Measurements from ENCODE around the gene BCAS3.
"Not testable (repeated sequence)": the region's sequence is repeated elsewhere in the genome, so short reads cannot be mapped to it uniquely, and the experiment has no call there.

Gene BCAS3

DNA sequence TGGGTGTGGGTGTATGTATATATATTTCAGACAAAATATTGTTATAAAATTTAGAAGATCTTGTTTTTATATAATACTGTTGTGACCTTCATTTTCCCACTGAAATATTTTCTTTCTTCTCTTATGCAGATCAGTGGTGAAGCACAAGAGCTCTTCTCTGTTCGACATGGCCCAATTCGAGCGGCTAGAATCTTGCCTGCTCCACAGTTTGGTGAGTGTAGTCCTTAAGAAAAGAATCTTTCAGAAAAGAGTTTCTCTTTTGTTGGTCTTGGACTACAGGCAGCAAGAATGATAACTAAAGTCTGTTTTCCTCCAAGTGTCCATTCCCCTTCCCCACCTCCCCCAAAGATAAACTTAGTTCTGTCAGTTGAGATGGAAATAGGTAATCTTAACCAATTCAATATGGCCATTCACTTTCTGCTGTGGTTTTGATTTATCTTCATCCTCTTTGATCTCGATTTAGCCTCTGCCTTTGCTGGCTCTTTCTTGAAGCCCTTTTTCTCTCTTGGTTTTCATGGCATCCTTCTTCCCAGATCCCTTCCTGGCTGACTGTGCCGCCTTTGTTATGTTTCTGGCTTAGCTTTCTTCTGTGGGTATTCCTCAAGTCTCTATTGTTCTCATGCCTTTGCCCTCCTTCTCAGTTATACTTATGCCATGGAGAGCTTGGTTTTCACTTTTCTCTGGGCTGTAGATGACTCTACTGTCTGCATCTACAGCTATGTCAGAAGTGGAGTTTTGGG is 69.6 kb downstream of the BCAS3 start:
- ATAC-seq = no peak

DNA sequence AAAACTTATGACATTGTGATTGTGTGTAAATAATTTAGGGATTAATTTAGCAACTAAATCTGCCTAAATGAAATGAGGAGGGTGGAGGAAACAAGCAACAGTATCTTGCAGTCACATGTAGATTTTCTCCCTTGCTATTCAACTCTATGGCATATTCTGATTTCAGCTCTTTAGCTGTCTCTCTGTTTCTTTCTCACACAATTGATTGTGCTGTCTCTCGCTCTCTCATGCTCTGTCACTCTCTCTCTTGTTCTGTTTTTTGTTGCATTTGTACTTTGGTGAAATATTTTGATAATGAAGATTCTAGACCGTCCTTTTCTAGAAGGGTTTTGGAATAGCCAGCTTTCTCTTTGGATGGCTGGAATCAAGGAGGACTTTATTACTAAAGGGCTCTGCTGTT is 70.6 kb downstream of the BCAS3 start:
- no peak for ATAC-seq

DNA sequence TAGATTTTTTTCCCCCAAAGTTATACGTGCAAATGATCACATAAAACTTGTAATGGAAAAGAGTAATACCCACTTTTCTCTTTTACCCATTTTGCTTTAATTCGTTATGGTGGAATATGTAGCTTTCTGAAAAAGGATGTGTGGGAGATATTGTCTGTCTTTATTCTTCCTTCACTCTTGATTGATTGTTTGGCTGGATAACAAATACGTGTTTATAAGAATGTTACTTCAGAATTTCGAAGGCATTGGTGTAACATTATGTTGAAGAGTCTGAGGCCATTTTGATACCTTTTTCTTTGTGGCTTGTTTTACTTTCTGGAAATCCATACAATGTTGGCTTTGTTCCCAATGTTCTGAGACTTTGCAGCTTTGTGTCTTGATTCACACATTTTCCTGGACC is 71.4 kb downstream of the BCAS3 start:
- ATAC-seq = no peak

DNA sequence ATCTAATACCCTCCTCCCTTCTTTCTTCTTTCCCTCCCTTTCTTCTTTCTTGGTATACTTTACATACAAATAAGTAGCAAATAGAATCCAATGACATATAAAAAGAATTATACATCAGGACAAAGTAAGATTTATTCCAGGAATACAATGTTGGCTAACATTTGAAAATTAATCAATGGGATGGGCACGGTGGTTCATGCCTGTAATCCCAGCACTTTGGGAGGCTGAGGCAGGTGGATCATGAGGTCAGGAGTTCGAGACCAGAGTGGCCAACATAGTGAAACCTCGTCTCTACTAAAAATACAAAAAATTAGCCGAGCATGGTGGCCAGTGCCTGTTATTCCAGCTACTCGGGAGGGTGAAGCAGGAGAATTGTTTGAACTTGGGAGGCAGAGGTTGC is 72.1 kb downstream of the BCAS3 start:
- ATAC-seq = no peak

DNA sequence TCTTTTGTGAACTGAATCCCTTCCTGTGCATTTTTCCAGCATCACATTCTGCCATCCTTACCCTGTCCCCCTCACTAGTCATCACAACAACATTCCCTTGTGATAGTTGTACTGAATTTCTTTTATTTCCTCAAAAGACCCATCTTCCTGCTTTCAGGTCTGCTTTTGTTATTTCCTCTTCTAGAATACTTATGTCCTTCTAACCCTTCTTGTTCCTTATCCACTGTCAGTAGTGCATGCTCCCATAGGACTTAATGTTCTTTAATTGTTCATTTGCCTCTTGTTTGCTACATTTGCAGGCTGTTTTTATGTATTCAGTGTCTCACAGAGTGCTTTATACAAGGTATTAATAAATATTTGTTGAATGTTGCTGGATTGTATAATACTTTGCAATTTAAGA is 73.0 kb downstream of the BCAS3 start:
- ATAC-seq = no peak

DNA sequence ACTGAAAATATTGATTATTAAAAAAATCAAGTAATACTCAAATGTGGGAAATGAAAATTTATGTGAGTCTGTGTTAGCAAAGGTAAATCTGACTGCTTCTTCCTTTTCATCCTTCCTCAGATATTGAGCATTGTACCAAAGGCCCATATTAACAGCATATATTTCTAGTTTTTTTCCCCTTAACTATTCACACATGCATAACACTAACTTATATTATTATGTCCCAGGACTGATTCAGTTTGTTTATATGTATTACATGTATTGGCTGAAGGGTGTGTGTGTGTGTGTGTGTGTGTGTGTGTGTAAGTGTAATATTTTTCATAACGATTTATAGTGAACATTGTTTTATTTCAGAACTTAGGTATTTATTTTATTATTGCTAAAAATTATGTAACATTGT is 74.2 kb downstream of the BCAS3 start:
- ATAC-seq = no peak

DNA sequence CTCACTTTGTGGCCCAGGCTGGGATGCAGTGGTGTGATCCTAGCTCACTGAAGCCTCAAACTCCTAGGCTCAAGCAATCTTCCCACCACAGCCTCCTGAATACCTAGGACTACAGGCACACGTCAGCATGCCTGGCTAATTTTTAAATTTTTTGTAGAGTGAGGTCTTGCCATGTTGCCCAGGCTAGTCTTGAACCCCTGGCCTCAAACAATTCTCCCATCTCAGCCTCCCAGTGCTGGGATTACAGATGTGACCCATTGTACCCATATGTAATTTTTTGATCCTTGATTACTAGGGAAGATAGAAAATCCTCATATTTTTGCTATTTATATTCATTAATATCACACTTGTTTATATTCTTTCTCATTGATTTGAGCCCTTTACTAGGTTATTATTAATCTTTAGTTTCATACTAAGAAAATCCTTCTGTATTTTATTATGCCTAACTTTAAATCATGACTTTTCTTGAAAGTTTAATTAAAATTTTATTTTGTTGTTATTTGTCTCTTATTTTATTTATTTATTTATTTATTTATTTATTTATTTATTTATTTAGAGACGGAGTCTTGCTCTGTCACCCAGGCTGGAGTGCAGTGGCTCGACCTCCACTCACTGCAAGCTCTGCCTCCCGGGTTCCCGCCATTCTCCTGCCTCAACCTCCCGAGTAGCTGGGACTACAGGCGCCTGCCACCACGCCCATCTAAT is 75.4 kb downstream of the BCAS3 start:
- no peak for ATAC-seq

DNA sequence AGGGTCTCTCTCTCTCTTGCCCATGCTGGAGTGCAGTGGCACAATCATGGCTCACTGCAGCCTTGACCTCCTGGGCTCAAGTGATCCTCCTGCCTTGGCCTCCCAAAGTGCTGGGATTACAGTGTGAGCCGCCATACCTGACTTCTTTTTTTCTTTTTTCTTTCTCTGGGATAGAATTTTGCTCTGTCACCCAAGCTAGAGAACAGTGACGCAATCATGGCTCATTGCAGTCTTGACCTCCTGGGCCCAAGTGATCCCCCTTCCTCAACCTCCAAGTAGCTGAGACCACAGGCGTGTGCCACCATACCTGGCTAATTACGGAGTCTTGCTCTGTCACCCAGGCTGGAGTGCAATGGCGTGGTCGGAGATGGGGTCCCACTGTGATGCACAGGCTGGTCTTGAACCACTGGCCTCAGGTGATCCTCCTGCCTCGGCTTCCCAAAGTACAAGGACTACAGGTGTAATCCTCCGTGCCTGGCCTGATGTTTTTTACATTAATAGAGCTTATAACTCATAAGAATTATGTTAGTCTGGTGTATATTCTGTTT is 76.5 kb downstream of the BCAS3 start:
- ATAC-seq = no peak

DNA sequence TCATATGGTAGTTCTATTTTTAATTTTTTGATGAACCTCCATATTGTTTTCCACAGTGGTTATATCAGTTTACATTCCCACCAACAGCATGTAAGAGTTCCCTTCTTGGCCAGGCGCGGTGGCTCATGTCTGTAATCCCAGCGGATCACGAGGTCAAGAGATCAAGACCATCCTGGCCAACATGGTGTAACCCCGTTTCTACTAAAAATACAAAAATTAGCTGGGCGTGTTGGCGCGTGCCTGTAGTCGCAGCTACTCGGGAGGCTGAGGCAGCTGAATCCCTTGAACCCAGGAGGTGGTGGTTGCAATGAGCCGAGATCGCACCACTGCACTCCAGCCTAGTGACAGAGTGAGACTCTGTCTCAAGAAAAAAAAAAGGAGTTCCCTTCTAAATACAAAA is 79.1 kb downstream of the BCAS3 start:
- ATAC-seq = not testable (repeated sequence)

DNA sequence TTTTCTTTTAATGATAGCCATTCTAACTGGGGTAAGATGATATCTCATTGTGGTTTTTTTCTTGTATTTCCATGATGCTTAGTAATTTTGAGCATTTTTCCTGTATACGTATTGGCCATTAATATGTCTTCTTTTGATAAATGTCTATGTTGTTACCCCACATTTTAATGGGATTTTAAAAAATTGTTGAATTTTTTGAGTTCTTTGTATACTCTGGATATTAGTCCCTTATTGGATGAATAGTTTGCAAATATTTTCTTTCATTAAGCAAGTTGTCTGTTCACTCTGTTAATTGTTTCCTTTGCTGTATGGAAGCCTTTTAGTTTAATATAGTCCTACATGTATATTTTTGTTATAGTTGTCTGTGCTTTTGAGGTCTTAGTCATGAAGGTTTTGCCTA is 79.8 kb downstream of the BCAS3 start:
- ATAC-seq = no peak

DNA sequence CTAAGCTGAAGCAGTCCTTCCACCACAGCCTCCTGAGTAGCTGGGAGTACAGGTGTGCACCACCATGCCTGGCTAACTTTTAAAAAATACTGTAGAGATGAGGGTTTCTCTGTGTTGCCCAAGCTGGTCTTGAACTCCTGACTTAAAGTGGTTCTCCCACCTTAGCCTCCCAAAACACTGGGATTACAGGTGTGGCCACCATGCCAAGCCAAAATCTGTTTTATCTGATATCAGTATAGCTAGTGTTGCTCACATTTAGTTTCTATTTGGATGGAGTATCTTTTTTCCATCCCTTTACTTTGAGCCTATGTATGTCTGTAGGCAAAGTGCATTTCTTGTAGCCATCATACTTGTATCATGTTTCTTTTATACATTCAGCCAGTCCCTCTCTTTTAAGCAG is 82.1 kb downstream of the BCAS3 start:
- no peak for ATAC-seq

DNA sequence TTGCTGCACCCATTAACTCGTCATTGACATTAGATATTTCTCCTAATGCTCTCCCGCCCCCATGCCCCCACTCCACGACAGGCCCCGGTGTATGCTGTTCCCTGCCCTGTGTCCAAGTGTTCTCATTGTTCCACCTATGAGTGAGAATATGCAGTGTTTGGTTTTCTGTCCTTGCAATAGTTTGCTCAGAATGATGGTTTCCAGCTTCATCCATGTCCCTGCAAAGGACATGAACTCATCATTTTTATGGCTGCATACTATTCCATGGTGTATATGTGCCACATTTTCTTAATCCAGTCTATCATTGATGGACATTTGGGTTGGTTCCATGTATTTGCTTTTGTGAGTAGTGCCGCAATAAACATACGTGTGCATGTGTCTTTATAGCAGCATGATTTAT is 83.7 kb downstream of the BCAS3 start:
- ATAC-seq = not testable (repeated sequence)

DNA sequence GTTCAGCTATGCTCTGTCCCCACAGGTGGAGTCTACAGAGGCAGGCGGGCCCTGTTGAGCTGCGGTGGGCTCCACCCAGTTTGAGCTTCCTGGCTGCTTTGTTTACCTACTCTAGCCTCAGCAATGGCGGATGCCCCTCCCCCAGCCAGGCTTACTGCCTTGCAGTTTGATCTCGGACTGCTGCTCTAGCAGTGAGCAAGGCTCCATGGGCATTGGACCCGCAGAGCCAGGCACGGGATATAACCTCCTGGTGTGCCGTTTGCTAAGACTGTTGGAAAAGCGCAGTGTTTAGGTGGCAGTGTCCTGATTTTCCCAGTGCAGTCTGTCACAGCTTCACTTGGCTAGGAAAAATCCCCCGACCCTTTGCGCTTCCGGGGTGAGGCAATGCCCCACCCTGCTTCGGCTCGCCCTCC is 89.1 kb downstream of the BCAS3 start:
- no peak for ATAC-seq

DNA sequence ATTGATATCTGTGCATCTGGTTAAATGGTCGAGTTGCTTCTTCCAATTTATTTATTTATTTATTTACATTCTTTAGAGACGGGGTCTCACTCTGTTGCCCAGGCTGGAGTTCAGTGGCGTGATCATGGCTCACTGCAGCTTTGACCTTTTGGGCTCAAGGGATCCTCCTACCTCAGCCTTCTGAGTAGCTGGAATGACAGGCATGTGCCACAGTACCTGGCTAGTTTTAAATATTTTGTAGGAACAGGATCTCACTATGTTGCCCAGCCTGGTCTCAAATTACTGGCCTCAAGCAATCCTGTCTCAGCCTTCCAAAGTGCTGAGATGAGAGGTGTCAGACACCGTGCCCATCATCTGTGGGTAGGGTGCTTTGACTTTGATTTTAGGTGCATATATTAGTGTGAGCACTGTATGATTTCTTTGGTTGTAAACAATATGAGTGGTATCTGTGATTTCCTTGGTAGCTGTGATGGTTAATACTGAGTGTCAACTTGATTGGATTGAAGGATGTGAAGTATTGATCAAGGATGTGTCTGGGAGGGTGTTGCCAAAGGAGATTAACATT is 90.2 kb downstream of the BCAS3 start:
- ATAC-seq = no peak

DNA sequence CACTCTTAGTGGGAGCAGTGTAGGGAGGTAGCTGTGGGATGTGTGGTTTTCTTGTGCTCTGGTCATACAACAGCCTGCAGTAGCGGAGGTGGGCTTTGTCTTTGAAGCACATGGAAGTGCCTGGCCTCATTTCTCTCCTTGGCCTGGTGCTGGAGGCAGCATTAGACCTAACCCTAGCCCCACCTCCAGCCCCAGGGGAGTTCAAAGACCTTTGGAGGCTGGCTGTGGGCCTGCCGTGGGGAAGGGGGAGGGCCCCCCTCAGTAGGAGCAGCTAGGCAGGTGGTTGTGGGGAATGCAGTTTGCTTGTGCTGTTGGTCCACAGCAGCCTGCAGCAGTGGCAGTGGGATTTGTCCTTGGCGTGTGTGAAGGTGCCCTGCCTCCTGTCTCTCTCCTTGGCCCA is 91.7 kb downstream of the BCAS3 start:
- no peak for ATAC-seq

DNA sequence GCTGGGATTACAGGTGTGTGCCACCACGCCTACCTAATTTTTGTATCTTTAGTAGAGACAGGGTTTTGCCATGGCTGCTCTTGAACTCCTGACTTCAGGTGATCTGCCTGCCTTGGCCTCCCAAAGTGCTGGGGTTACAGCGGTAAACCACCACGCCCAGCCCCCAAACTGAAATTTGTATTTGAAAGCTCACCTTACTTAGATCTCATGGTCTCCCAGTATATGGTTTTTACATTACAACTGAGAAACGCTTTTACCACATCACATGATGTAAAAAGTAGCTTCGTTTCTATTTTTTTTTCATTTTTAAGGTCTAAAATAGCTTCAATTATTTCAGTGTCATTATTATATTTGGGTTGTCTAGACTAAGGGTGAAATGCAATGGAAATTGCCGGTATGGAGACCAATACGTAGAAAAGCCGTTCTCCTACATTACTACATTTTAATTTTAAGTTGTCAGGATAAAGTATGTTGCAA is 93.3 kb downstream of the BCAS3 start:
- ATAC-seq = no peak

DNA sequence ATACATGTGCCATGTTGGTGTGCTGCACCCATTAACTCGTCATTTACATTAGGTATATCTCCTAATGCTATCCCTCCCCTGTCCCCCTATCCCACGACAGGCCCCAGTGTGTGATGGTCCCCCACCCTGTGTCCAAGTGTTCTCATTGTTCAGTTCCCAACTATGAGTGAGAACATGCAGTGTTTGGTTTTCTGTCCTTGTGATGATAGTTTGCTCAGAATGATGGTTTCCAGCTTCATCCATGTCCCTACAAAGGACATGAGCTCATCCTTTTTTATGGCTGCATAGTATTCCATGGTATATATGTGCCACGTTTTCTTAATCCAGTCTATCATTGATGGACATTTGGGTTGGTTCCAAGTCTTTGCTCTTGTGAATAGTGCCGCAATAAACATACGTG is 94.0 kb downstream of the BCAS3 start:
- not testable (repeated sequence) for ATAC-seq

DNA sequence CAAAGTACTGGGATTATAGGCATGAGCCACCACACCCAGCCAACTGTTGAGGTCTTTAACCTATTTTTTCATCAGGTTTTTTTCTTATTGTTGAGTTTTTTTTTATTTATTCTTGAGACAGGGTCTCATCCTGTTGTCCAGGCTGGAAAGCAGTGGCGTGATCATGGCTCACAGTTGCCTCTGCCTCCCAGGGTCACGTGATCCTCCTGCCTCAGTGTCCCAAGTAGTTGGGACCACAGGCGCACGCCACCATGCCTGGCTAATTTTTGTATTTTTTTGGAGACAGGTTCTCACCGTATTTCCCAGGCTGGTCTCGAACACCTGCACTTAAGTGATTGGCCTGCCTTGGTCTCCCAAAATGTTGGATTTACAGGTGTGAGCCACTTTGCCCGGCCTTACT is 95.9 kb downstream of the BCAS3 start:
- ATAC-seq = no peak

DNA sequence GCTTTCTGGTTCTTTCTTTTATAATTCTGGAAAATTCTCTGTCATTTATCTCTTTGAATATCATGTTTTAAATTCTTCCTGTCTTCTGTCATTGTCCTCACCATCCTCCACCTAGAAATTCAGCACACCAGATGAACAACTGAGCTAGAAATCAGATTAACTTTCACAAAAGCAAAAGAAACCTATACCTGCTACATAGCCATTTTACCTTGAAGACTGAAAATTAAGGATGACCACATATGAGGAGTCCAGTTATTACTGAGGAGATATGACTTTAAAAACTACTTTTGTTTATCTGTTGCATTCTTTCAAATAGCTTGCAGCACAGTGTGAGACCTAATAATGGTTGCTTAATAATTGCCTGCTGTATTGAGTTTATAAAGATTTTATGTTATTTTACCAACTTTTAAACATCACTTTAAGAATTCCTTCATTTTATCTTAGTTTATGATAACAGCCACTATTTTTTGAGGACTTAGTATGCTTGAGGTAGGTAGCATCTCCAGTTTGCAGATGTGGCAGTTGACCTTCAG is 104.3 kb downstream of the BCAS3 start:
- ATAC-seq = no peak

DNA sequence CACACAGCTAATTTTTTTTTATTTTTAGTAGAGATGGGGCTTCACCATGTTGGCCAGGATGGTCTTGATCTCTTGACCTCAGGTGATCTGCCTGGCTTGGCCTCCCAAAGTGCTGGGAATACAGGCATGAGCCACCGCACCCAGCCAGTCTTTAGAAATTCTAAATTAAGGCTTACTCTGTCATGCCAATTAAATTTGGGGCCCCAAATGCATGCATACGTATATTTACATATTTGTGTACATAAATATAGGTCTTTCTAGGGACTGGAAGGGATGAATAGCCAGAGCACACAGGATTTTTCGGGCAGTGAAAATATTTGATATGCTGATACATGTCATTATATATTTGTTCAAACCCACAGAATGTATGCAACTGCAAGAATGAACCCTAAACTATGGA is 105.1 kb downstream of the BCAS3 start:
- no peak for ATAC-seq

DNA sequence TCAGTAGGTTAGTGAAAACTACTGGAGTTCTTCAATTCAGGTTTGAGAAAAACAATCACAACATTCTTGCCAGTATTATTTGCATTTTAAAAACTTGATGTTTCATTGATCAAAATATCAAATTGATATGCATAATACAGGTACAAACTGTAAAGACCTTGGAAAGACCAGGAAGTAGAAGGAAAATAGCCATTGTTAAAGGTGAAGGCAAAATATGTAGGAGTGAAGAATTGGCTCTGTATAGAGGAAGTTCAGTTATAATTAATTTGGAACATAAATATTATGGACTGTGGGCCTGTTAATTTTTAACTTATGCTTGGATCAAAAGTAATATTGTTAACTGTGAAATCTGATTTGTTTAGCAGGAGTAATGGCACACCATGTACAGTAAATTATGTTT is 112.6 kb downstream of the BCAS3 start:
- no peak for ATAC-seq

DNA sequence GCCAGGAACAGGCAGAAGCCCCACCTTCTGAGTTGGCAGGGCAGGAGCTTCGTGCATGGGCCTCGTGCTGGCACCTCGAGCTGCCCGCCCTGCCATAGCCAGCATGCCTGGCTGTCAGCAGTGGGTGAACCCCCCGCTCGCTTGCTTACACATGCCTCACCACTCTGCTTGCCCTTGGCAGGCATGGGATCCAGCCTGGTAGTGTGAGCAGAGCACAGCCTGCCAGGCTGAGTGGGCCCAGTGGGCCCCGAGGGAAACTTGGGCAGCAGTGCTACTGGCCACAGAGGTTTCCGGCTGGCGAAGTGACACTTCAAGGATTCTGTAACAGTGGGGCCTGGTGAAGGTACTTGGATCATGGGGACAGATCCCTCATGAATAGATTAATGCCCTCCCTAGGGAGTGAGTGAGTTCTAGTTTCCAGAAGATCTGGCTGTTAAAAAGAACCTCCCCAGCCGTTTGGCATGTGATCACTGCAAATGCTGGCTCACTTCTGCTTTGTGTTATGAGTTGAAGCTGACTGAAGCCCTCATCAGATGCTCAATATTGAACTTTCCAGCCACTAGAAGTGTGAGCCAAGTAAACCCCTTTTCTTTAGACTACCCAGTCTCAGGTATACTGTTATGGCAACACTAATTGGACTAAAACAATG is 114.7 kb downstream of the BCAS3 start:
- no peak for ATAC-seq

DNA sequence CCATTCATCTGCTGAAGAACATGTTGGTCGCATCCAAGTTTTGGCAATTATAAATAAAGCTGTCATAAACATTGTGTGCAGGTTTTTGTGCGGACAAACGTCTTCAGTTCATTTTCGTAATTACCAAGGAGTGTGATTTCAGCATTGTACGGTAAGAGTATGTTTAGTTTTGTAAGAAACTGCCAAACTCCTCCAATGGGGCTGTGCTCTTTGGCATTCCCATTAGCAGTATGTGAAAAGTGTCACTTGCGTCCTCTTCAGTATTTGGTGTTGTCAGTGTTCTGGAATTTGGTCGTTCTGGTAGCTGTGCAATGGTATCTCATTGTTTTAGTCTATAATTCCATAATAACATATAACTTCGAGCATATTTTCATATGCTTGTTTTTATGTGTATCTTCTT is 120.9 kb downstream of the BCAS3 start:
- ATAC-seq = no peak

All from activated CD4-positive, CD25-positive, alpha-beta regulatory T cell treated with anti-CD3 and anti-CD28 coated beads, Interleukin-2, amount 50 U/mL, for 24 hours (primary cell).